ENCODE data around the gene DRAP1. TPM values are rescaled to one million over a fixed set of nuclear protein-coding genes. Genes with fewer than 3 reads are reported as not detected.

The DRAP1 gene
- total RNA-seq (2022; extraction: Qiagen RNA extraction), result 168 to 287 TPM (median 230 TPM) in 5 replicates

GRCh38 chr11:65919141-65919572 is at the start of gene DRAP1:
Gene DRAP1, plus strand, starts transcription at chr11:65919426. Its CDS starts 76 bp downstream, at chr11:65919502.

GRCh38 chr11:65872586-65873317 is 46.5 kb upstream of the DRAP1 start, which contains the start of gene EFEMP2:
Gene EFEMP2, minus strand, starts transcription at chr11:65872800. Its CDS starts 446 bp downstream, at chr11:65872354.

GRCh38 chr11:65879617-65880016 is 39.6 kb upstream of the DRAP1 start, which contains the start of gene CTSW:
Gene CTSW, plus strand, starts transcription at chr11:65879837. Its CDS starts 18 bp downstream, at chr11:65879855.

GRCh38 chr11:65888163-65888814 is 30.9 kb upstream of the DRAP1 start, which contains the start of gene FIBP:
Gene FIBP, minus strand, starts transcription at chr11:65888471. Its CDS starts 53 bp downstream, at chr11:65888418.

DNA sequence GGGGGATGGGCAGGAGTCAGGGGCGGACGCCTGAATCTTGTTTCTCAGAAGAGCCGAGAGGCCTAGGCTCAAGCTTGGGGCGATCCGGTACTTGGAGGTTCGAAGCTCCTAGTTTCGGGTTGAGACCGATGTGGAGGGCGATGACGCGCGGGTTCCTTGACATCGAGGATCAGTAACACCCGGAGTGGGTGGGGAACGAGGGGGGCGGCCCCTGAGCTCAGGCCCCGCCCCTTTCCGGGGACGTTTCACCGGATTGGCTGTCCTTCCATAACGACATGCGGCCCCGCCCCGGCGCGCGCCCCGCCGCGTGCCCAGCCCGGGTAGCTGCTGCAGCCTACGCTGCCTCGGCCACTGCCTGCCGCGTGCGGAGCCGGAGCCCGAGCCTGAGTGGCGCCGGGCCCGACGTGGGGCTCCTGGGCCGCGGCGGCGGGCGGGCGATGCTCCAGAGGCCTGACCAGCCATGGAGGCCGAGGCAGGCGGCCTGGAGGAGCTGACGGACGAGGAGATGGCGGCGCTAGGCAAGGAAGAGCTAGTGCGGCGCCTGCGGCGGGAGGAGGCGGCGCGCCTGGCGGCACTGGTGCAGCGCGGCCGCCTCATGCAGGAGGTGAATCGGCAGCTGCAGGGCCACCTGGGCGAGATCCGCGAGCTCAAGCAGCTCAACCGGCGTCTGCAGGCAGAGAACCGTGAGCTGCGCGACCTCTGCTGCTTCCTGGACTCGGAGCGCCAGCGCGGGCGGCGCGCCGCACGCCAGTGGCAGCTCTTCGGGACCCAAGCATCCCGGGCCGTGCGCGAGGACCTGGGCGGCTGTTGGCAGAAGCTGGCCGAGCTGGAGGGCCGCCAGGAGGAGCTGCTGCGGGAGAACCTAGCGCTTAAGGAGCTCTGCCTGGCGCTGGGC is 28.7 kb upstream of the DRAP1 start, which contains the start of gene CCDC85B:
Gene CCDC85B, plus strand, starts transcription at position 350 of the 895 bp plus-strand sequence. Its CDS starts 111 bp downstream, at position 461.

DNA sequence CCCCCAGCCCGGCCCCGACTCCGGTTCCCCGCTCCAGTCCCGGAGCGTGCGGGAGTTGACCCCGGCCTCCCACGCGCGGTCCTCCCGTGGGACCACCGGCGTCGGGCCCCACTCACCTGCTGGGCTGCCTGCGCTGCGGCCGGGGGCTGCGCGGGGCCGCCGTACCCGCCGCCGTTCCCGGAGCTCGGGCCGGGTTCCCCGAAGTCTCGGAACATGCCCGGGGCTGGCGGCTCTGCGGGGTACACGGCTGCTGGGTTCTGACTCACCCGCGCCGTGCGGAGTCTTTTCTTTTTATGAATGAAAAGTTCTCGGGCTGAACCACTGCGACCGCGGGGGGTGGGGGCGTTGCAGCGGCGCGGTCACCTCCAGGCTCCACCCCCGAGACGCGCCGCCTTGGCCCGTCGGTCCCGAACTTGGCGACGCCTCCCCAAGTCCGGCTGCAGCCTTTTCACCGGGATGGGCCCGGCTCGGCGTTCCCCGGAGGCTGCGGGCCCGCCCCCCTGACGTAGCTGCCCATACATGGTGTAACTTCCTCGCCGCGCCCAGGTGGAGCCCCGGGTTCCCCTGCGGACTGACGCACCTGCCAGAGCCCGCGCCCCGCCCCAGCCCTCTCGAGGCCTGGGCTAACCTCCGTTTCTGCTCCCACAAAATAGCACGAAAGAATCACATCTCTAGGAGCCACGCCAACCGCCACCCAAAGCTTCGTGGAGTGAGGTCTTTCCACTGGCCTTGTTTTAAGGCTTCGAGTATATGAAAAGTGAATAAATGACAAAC is 18.9 kb upstream of the DRAP1 start, which contains the start of gene FOSL1:
Gene FOSL1, minus strand, starts transcription at position 264 of the 774 bp plus-strand sequence. Its CDS starts 49 bp downstream, at position 215.

GRCh38 chr11:65918211-65919140 is 750 bp upstream of the DRAP1 start, which contains the start of gene C11orf68:
Gene C11orf68, minus strand, starts transcription at chr11:65919062. Its CDS starts 31 bp downstream, at chr11:65919031.

GRCh38 chr11:65945430-65945911 is 26.2 kb downstream of the DRAP1 start, which contains the start of gene TSGA10IP:
Gene TSGA10IP, plus strand, starts transcription at chr11:65945480. Its CDS starts 196 bp downstream, at chr11:65945676.

DNA sequence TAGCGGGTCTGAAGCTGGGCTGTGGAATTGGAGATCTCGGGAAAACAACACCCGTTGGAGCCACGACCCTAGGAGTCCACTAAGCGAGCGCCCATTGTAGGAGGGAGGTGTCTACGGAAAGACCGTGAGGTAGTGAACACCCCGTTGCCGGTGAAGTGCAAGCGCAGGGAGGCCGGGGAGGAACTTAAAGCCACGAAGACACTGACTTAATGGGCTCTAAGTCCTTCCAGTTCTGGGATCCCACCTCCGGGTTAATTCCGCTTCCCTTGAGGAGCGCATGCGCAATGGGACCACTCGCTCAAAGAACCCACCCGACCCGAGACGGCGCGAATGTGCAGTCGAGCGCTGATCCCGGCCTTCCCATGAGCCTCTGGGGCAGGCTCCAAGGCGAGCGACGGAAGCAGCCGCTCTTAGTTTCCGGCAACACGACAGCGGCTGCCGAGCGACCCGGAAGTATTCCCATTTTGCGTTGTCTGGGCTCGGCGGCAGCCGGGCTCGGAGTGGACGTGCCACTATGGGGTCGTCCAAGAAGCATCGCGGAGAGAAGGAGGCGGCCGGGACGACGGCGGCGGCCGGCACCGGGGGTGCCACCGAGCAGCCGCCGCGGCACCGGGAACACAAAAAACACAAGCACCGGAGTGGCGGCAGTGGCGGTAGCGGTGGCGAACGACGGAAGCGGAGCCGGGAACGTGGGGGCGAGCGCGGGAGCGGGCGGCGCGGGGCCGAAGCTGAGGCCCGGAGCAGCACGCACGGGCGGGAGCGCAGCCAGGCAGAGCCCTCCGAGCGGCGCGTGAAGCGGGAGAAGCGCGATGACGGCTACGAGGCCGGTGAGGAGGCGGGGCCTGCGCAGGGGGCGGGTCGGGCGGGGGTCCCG is 42.3 kb downstream of the DRAP1 start, which contains the start of gene SART1:
Gene SART1, plus strand, starts transcription at position 468 of the 874 bp plus-strand sequence. Its CDS starts 47 bp downstream, at position 515.

Other genes with a start within 250 kb of the DRAP1 start
- 43.0 to 54.7 TPM (median 52.9 TPM) in 5 replicates for gene KAT5, start 207.2 kb upstream of the DRAP1 start, total RNA-seq (2022; extraction: Qiagen RNA extraction)
- gene RNASEH2C, start 198.6 kb upstream of the DRAP1 start, total RNA-seq (2022; extraction: Qiagen RNA extraction), result 22.8 to 46.0 TPM (median 44.1 TPM) in 5 replicates
- 7.5 to 12.1 TPM (median 10.0 TPM) in 5 replicates for gene AP5B1, start 138.4 kb upstream of the DRAP1 start, total RNA-seq (2022; extraction: Qiagen RNA extraction)
- gene OVOL1, start 132.4 kb upstream of the DRAP1 start, total RNA-seq (2022; extraction: Qiagen RNA extraction), result 0.05 to 0.12 TPM (median 0.08 TPM) in 5 replicates
- 0.03 to 0.08 TPM (median 0.04 TPM) in 3 of 5 replicates, not detected in the others for gene SNX32, start 85.5 kb upstream of the DRAP1 start, total RNA-seq (2022; extraction: Qiagen RNA extraction)
- gene CFL1, start 61.2 kb upstream of the DRAP1 start, total RNA-seq (2022; extraction: Qiagen RNA extraction), result 2,038 to 2,379 TPM (median 2,208 TPM) in 5 replicates
- gene MUS81, start 59.0 kb upstream of the DRAP1 start, total RNA-seq (2022; extraction: Qiagen RNA extraction), result 22.6 to 34.8 TPM (median 32.1 TPM) in 5 replicates
- gene EFEMP2, start 46.6 kb upstream of the DRAP1 start, total RNA-seq (2022; extraction: Qiagen RNA extraction), result 0.21 to 1.0 TPM (median 0.78 TPM) in 5 replicates
- 0.07 to 0.15 TPM in 2 of 5 replicates, not detected in the others for gene CTSW, start 39.6 kb upstream of the DRAP1 start, total RNA-seq (2022; extraction: Qiagen RNA extraction)
- gene FIBP, start 31.0 kb upstream of the DRAP1 start, total RNA-seq (2022; extraction: Qiagen RNA extraction), result 68.8 to 91.4 TPM (median 86.2 TPM) in 5 replicates
- 20.6 to 40.4 TPM (median 35.5 TPM) in 5 replicates for gene CCDC85B, start 28.8 kb upstream of the DRAP1 start, total RNA-seq (2022; extraction: Qiagen RNA extraction)
- 101 to 162 TPM (median 128 TPM) in 5 replicates for gene FOSL1, start 19.0 kb upstream of the DRAP1 start, total RNA-seq (2022; extraction: Qiagen RNA extraction)
- gene C11orf68, start 364 bp upstream of the DRAP1 start, total RNA-seq (2022; extraction: Qiagen RNA extraction), result 27.5 to 41.8 TPM (median 38.7 TPM) in 5 replicates
- not detected in 5 replicates for gene TSGA10IP, start 26.1 kb downstream of the DRAP1 start, total RNA-seq (2022; extraction: Qiagen RNA extraction)
- 46.1 to 70.0 TPM (median 66.5 TPM) in 5 replicates for gene SART1, start 42.3 kb downstream of the DRAP1 start, total RNA-seq (2022; extraction: Qiagen RNA extraction)
- gene EIF1AD, start 82.7 kb downstream of the DRAP1 start, total RNA-seq (2022; extraction: Qiagen RNA extraction), result 39.5 to 47.3 TPM (median 42.0 TPM) in 5 replicates
- gene BANF1, start 83.1 kb downstream of the DRAP1 start, total RNA-seq (2022; extraction: Qiagen RNA extraction), result 383 to 500 TPM (median 463 TPM) in 5 replicates
- gene CST6, start 92.6 kb downstream of the DRAP1 start, total RNA-seq (2022; extraction: Qiagen RNA extraction), result not detected in 5 replicates
- gene CATSPER1, start 107.1 kb downstream of the DRAP1 start, total RNA-seq (2022; extraction: Qiagen RNA extraction), result 0.61 to 0.99 TPM (median 0.95 TPM) in 5 replicates
- not detected in 5 replicates for gene GAL3ST3, start 129.7 kb downstream of the DRAP1 start, total RNA-seq (2022; extraction: Qiagen RNA extraction)
- gene SF3B2, start 132.9 kb downstream of the DRAP1 start, total RNA-seq (2022; extraction: Qiagen RNA extraction), result 175 to 193 TPM (median 190 TPM) in 5 replicates
- gene PACS1, start 150.8 kb downstream of the DRAP1 start, total RNA-seq (2022; extraction: Qiagen RNA extraction), result 61.9 to 105 TPM (median 92.3 TPM) in 5 replicates

Data from A549 treated with dexamethasone at 1 μM for 4 hours (cell line).